Measurements from ENCODE around the gene LDAH. TPM values are rescaled to one million over a fixed set of nuclear protein-coding genes. Genes with fewer than 3 reads are reported as not detected.
A peak's percentile ranks its signal among the peaks of the same experiment; 100 is the strongest.

LDAH gene
- total RNA-seq (2014; rRNA removed; shearing (Covaris generic)) (25.4 and 37.5 TPM in 2 replicates), polyA plus RNA-seq (2016; fragmentation: Nextera tagmentation; extraction: Ambion mirVana) (8.1 and 12.1 TPM in 2 replicates)
- long read RNA-seq, partial matches to known transcripts: 1 of 11 reads
- long read RNA-seq, other reads (novel, unspliced or antisense): 5 of 11 reads

- TF ChIP-seq CTCF (conservative IDR thresholded peaks at IDR 0.05; ENCODE audit: low read depth in 2 of 2): no peak
- peak; percentile 98 for TF ChIP-seq POLR2AphosphoS5 (IDR thresholded peaks at IDR 0.05; ENCODE audit: low read depth)
- TF ChIP-seq ZNF331 (CRISPR knock-in tag; IDR thresholded peaks at IDR 0.05; ENCODE audit: low read depth): no peak
- TF ChIP-seq EZH2 (IDR thresholded peaks at IDR 0.05; ENCODE audit: low read depth, unreplicated experiment): no peak
- peak; percentile 94 for TF ChIP-seq ETS1 (IDR thresholded peaks at IDR 0.05)
- TF ChIP-seq REST (IDR thresholded peaks at IDR 0.05; ENCODE audit: unreplicated experiment): no peak
- peak; percentile 99 for TF ChIP-seq CREB1 (CRISPR knock-in tag; IDR thresholded peaks at IDR 0.05; ENCODE audit: low read depth)
- Mint-ChIP-seq H3K4me1 (no peaks in the 10 kb centered on the region; the same call in 2 of the 3 replicates), H3K27ac (peak within 1 kb of the TSS; percentile 99), H3K36me3 (ENCODE audit: low read depth) (peaks cover 8% of the 10 kb centered on the region), H3K9me3 (no peaks in the 10 kb centered on the region), H3K27me3 (ENCODE audit: insufficient read depth, low read depth, poor library complexity) (peaks cover 12% of the 10 kb centered on the region), H3K4me3 (peak within 1 kb of the TSS; percentile 99)
- Histone ChIP-seq H3K4me3 (peak within 1 kb of the TSS; percentile 96), H3K9me2 (ENCODE audit: insufficient read depth) (no peaks in the 10 kb centered on the region), H3K4me2 (peak within 1 kb of the TSS; percentile 87), H3K4me1 (ENCODE audit: insufficient read depth) (no peaks in the 10 kb centered on the region), H3K27ac (ENCODE audit: low read depth) (peak within 1 kb of the TSS; percentile 90), H3K36me3 (ENCODE audit: insufficient read depth) (no peaks in the 10 kb centered on the region), H3K27me3 (ENCODE audit: insufficient read depth) (no peaks in the 10 kb centered on the region; the same call in 1 of the 2 replicates), H3F3A (replicated peaks; ENCODE audit: low read depth) (no peaks in the 10 kb centered on the region), H3K79me2 (replicated peaks; ENCODE audit: insufficient read depth) (peaks cover 43% of the 10 kb centered on the region), H4K20me1 (replicated peaks; ENCODE audit: insufficient read depth) (0 out of 2 replicates have a peak, but pooled peaks cover 9% of the 10 kb centered on the region), H2AFZ (peak within 1 kb of the TSS; percentile 100)
- peak; percentile 96 for DNase-seq (ENCODE audit: low spot score)
- peak; percentile 96 for ATAC-seq
Observed at GRCh38 chr2:20822535-20823490, at the start of gene LDAH. Gene LDAH, minus strand, starts transcription at chr2:20823101. Its CDS starts 21,638 bp downstream, at chr2:20801463.

Measured in GM23338 (cell line).